Prostate gland (tissue), 2 donors: ENCODE measurements around the gene THBS1.

ENCODE experiments used
- POLR2A ChIP-seq: fragments of 450-650 bp; IDR thresholded peaks from one replicate; pipeline ENCODE4 v1.6.1; 2016; ENCODE audit warnings: antibody characterized with exemption, mild to moderate bottlenecking
- TF ChIP-seq, protein P1 (sequence below), 4 experiments: fragments of 200-600 bp in 2 of 4; fragments of 450-650 bp in 2 of 4; sonication (generic) in 2 of 4; IDR thresholded peaks; 1 replicate in 3 of 4; 2 replicates in 1 of 4; pipeline ENCODE4 v1.5.1; 2016 to 2019; ENCODE audit warnings: antibody characterized with exemption in 4 of 4, mild to moderate bottlenecking in 2 of 4, moderate library complexity in 2 of 4

GRCh38 chr15:39625451-39625850 lies 44.6 kb downstream of the THBS1 start:
- no peak for TF ChIP-seq POLR2A
- TF ChIP-seq, protein P1, sequence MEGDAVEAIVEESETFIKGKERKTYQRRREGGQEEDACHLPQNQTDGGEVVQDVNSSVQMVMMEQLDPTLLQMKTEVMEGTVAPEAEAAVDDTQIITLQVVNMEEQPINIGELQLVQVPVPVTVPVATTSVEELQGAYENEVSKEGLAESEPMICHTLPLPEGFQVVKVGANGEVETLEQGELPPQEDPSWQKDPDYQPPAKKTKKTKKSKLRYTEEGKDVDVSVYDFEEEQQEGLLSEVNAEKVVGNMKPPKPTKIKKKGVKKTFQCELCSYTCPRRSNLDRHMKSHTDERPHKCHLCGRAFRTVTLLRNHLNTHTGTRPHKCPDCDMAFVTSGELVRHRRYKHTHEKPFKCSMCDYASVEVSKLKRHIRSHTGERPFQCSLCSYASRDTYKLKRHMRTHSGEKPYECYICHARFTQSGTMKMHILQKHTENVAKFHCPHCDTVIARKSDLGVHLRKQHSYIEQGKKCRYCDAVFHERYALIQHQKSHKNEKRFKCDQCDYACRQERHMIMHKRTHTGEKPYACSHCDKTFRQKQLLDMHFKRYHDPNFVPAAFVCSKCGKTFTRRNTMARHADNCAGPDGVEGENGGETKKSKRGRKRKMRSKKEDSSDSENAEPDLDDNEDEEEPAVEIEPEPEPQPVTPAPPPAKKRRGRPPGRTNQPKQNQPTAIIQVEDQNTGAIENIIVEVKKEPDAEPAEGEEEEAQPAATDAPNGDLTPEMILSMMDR (IDR thresholded peaks at IDR 0.05), result no peak
